ENCODE data around the gene MEF2D.

- TF ChIP-seq CTCF (conservative IDR thresholded peaks at IDR 0.05; ENCODE audit: low read depth, low read length) (no peak), EZH2 (IDR thresholded peaks at IDR 0.05; ENCODE audit: low read length, unreplicated experiment) (no peak), EZH2phosphoT487 (IDR thresholded peaks at IDR 0.05; ENCODE audit: borderline replicate concordance, low read length) (no peak)
Observed at GRCh38 chr1:156430866-156431265, 69.7 kb downstream of the MEF2D start.
